Endothelial cell of umbilical vein (primary cell): ENCODE measurements around the gene VARS1. TPM values are rescaled to one million over a fixed set of nuclear protein-coding genes. Genes with fewer than 3 reads are reported as not detected.

Source experiments
- BruUV-seq: library from RNA; stranded (reverse); fragments of 400-500 nt; replicated peaks from 2 replicates; lab custom pipeline; 2021; lab: Mats Ljungman, UMichigan
- CTCF ChIA-PET: fragments of 300-600, 350-600 bp; sonication (Branson Sonifier 250); formaldehyde crosslinking; loops from one replicate; lab custom pipeline; 2021; ENCODE audit warnings: antibody characterized with exemption, inconsistent platforms; lab: Charles Lee
- POLR2A ChIA-PET: fragments of 300-600, 350-600 bp; sonication (Branson Sonifier 250); formaldehyde crosslinking; loops from one replicate; lab custom pipeline; 2021; ENCODE audit warnings: antibody characterized with exemption, inconsistent platforms; lab: Charles Lee
- DNase-seq: peaks from one replicate; pipeline ENCODE4 v3.0.0-alpha.2; 2011; ENCODE audit warnings: low read depth, low spot score
- FAIRE-seq: peaks from 2 replicates; lab custom pipeline; 2011; peaks lifted over from hg19 to GRCh38; lab: Jason Lieb, UNC
- H2AFZ ChIP-seq: 2 replicates; pipeline ENCODE4 v1.6.0; 2012; ENCODE audit warnings: low read depth, low read length, control low read depth, inconsistent platforms
- H3K27ac ChIP-seq: 2 replicates; pipeline ENCODE4 v1.5.1; 2011; ENCODE audit warnings: low read depth, mild to moderate bottlenecking, control low read depth, low read length, moderate library complexity; ENCODE audit not compliant: insufficient read depth
- H3K27me3 ChIP-seq, 2 experiments: 2 replicates each; pipeline versions ENCODE4 v1.6.0 to v1.6.1; 2011; ENCODE audit warnings: low read length in 2 of 2, mixed read lengths in 1 of 2; ENCODE audit not compliant: control insufficient read depth in 2 of 2, insufficient read depth in 2 of 2
- H3K36me3 ChIP-seq, 2 experiments: 2 replicates in 1 of 2; 3 replicates in 1 of 2; pipeline ENCODE4 v1.5.1; 2011; ENCODE audit warnings: low read length in 2 of 2, mild to moderate bottlenecking in 1 of 2, moderate library complexity in 1 of 2; ENCODE audit not compliant: control insufficient read depth in 2 of 2, insufficient read depth in 2 of 2; ENCODE audit errors: extremely low read depth in 1 of 2
- H3K4me1 ChIP-seq: 3 replicates; pipeline ENCODE4 v1.5.1; 2011; ENCODE audit warnings: mild to moderate bottlenecking, low read length; ENCODE audit not compliant: control insufficient read depth, insufficient read depth; ENCODE audit errors: extremely low read depth
- H3K4me2 ChIP-seq: 2 replicates; pipeline ENCODE4 v1.6.1; 2011; ENCODE audit warnings: low read length, control low read depth, mixed read lengths; ENCODE audit not compliant: insufficient read depth
- H3K4me3 ChIP-seq, 3 experiments: fragments of 200-600 bp in 1 of 3; sonication (generic), shearing (Covaris generic) in 1 of 3; replicated peaks in 1 of 3; 2 replicates each; pipeline ENCODE4 v1.5.1; 2011 to 2016; ENCODE audit warnings: control low read depth in 3 of 3, low read length in 3 of 3, mild to moderate bottlenecking in 2 of 3, inconsistent platforms in 1 of 3, low read depth in 1 of 3, moderate library complexity in 1 of 3; ENCODE audit not compliant: insufficient read depth in 1 of 3
- H3K79me2 ChIP-seq: 2 replicates; pipeline ENCODE4 v1.6.0; 2012; ENCODE audit warnings: low read length, inconsistent platforms; ENCODE audit not compliant: control insufficient read depth, insufficient read depth
- H3K9ac ChIP-seq: replicated peaks from 2 replicates; pipeline ENCODE3; 2011; ENCODE audit warnings: low read length, control low read depth; ENCODE audit not compliant: insufficient read depth; ENCODE audit errors: extremely low read depth
- H3K9me1 ChIP-seq: replicated peaks from 3 replicates; pipeline ENCODE4 v1.6.0; 2011; ENCODE audit warnings: mild to moderate bottlenecking, low read length; ENCODE audit not compliant: control insufficient read depth, insufficient read depth; ENCODE audit errors: extremely low read depth
- H3K9me3 ChIP-seq: replicated peaks from 2 replicates; pipeline ENCODE4 v1.5.1; 2012; ENCODE audit warnings: low read length, inconsistent platforms; ENCODE audit not compliant: control insufficient read depth, insufficient read depth
- H4K20me1 ChIP-seq: replicated peaks from 2 replicates; pipeline ENCODE3; 2011; ENCODE audit warnings: mild to moderate bottlenecking, low read length; ENCODE audit not compliant: control insufficient read depth, insufficient read depth; ENCODE audit errors: extremely low read depth
- FOS ChIP-seq: IDR thresholded peaks from 2 replicates; pipeline ENCODE4 v1.6.1; 2011; ENCODE audit warnings: mild to moderate bottlenecking, low read length, moderate library complexity, borderline replicate concordance; ENCODE audit not compliant: insufficient read depth
- GATA2 ChIP-seq: IDR thresholded peaks from 2 replicates; pipeline ENCODE4 v1.7.0; 2011; ENCODE audit warnings: low read depth, mild to moderate bottlenecking, moderate library complexity, mixed read lengths, low read length; ENCODE audit not compliant: insufficient read length, insufficient read depth
- JUN ChIP-seq: IDR thresholded peaks from 2 replicates; pipeline ENCODE4 v1.6.1; 2011; ENCODE audit warnings: borderline replicate concordance, low read depth; ENCODE audit not compliant: insufficient read length, insufficient read depth
- MAX ChIP-seq: IDR thresholded peaks from 2 replicates; pipeline ENCODE4 v1.6.1; 2011; ENCODE audit not compliant: insufficient read depth, insufficient read length
- dilution Hi-C: fragments of 300-500 bp; cut with MboI; formaldehyde crosslinking; loops from one replicate; pipeline ENCODE4 v1.15.0; 2019; ENCODE audit warnings: low sequenced_read_pairs; ENCODE audit not compliant: extremely low pct_ligation_motif_present
- intact Hi-C: fragments of 100-400 bp; cut with micrococcal nuclease; formaldehyde crosslinking; loops from one replicate; pipeline ENCODE4 v1.10.0; 2022
- polyA plus RNA-seq, 4 experiments: library from polyadenylated mRNA; depleted of rRNA in 3 of 4; stranded (reverse) in 3 of 4; unstranded in 1 of 4; fragments of >200 nt; gene quantifications; 2 replicates each; pipeline versions ENCODE4 v1.2.1 to v1.2.3, GENCODE V29; 2011 to 2012; ENCODE audit warnings: missing spikeins in 1 of 4
- total RNA-seq: library from RNA; stranded (reverse); gene quantifications from 2 replicates; pipeline ENCODE4 v1.2.3, GENCODE V29; 2021
- TF ChIP-seq, protein P1 (sequence below), 2 donors: IDR thresholded peaks; 1 replicate in 1 of 2; 2 replicates in 1 of 2; pipeline ENCODE4 v1.5.1; 2011; ENCODE audit warnings: low read length in 2 of 2, mild to moderate bottlenecking in 2 of 2, moderate library complexity in 2 of 2, control low read depth in 1 of 2, inconsistent platforms in 1 of 2, low read depth in 1 of 2; ENCODE audit not compliant: insufficient read depth in 1 of 2; ENCODE audit errors: extremely low read depth in 1 of 2

The VARS1 gene
- total and polyA plus RNA-seq, 2 donors (not counting 3 experiments of a cell fraction or from before 2014, with no cell fraction given) = 37.4 to 121 TPM

- ChIA-PET CTCF (interaction anchor here (2.5 kb wide), 1 partner anchor 17 kb away, joined by 18 read pairs; the partner anchor contains the start of genes HSPA1A and HSPA1L), POLR2A (no interaction called here)
- no TSS peak for BruUV-seq
- Histone ChIP-seq H2AFZ (no peak overlapping the region), H3K9me1 (no peaks in the 10 kb centered on the region), H4K20me1 (no peaks in the 10 kb centered on the region), H3K4me1 (peaks cover 13% of the 10 kb centered on the region), H3K27ac (no peak overlapping the region), H3K4me3 (no peak overlapping the region), H3K9me3 (no peaks in the 10 kb centered on the region), H3K27me3 (no peaks in the 10 kb centered on the region), H3K4me2 (no peak overlapping the region), H3K79me2 (peaks cover 18% of the 10 kb centered on the region), H3K9ac (no peak overlapping the region), H3K36me3 (no peaks in the 10 kb centered on the region)
- TF ChIP-seq FOS = no peak
- TF ChIP-seq JUN = no peak
- TF ChIP-seq GATA2 = no peak
- TF ChIP-seq, protein P1, sequence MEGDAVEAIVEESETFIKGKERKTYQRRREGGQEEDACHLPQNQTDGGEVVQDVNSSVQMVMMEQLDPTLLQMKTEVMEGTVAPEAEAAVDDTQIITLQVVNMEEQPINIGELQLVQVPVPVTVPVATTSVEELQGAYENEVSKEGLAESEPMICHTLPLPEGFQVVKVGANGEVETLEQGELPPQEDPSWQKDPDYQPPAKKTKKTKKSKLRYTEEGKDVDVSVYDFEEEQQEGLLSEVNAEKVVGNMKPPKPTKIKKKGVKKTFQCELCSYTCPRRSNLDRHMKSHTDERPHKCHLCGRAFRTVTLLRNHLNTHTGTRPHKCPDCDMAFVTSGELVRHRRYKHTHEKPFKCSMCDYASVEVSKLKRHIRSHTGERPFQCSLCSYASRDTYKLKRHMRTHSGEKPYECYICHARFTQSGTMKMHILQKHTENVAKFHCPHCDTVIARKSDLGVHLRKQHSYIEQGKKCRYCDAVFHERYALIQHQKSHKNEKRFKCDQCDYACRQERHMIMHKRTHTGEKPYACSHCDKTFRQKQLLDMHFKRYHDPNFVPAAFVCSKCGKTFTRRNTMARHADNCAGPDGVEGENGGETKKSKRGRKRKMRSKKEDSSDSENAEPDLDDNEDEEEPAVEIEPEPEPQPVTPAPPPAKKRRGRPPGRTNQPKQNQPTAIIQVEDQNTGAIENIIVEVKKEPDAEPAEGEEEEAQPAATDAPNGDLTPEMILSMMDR (IDR thresholded peaks at IDR 0.05; ENCODE audit: extremely low read depth in 1 of 2, insufficient read depth in 1 of 2, low read depth in 1 of 2, low read length in 2 of 2) = no peak
- TF ChIP-seq MAX = no peak
- dilution Hi-C loops = no loop called here
- no peak for DNase-seq
- FAIRE-seq = no peak
- intact Hi-C loops = no loop called here
These were observed 2.0 kb upstream of the VARS1 start for GRCh38 chr6:31797588-31797987.
